AG04449 (cell line): ENCODE results near the gene NDE1.

Experiments
- CTCF ChIA-PET: fragments of 350-600 bp; formaldehyde crosslinking; extraction: SDS; loops from one replicate; lab custom pipeline; 2021; ENCODE audit warnings: antibody characterized with exemption; lab: Yijun Ruan, JAX
- POLR2A ChIA-PET: fragments of 400-600, 350-600 bp; formaldehyde crosslinking; extraction: SDS; loops from one replicate; lab custom pipeline; 2020; ENCODE audit warnings: antibody characterized with exemption, inconsistent platforms; lab: Yijun Ruan, JAX
- DNase-seq: peaks from one replicate; pipeline ENCODE4 v3.0.0-alpha.2; 2010; ENCODE audit warnings: low read depth, low spot score
- H3K4me3 ChIP-seq: 2 replicates; pipeline ENCODE4 v1.5.1; 2011; ENCODE audit warnings: low read depth, mild to moderate bottlenecking, control low read depth, low read length
- CTCF ChIP-seq: IDR thresholded peaks from one replicate; pipeline ENCODE4 v1.5.1; 2011; ENCODE audit warnings: mild to moderate bottlenecking, moderate library complexity, low read length, control low read depth, inconsistent platforms; ENCODE audit not compliant: insufficient read depth; ENCODE audit errors: missing control alignments

Gene NDE1

GRCh38 chr16:15735610-15736009 is 85.6 kb downstream of the NDE1 start:
- no peak for DNase-seq
- ChIA-PET POLR2A (interaction anchor here (0.6 kb wide), 1 partner anchor 53 kb away, joined by 3 read pairs; no protein-coding TSS in a partner anchor), CTCF (interaction anchor here (1.2 kb wide), 1 partner anchor 21 kb away, joined by 3 read pairs; no protein-coding TSS in a partner anchor)
- TF ChIP-seq CTCF: no peak
- no peak overlapping the region for H3K4me3 ChIP-seq

GRCh38 chr16:15736529-15736928 is 86.5 kb downstream of the NDE1 start:
- CTCF ChIA-PET: interaction anchor here (0.7 kb wide), 1 partner anchor 29 kb away, joined by 3 read pairs; no protein-coding TSS in a partner anchor

GRCh38 chr16:15737140-15737644 is 87.1 kb downstream of the NDE1 start:
- CTCF ChIA-PET: no interaction called here
- TF ChIP-seq CTCF: no peak
- no peak overlapping the region for H3K4me3 ChIP-seq
- no peak for DNase-seq
- POLR2A ChIA-PET: no interaction called here

More at GRCh38 chr16:15736529-15736928, 86.5 kb downstream of the NDE1 start:
- TF ChIP-seq CTCF: no peak
- no peak for DNase-seq
- POLR2A ChIA-PET: no interaction called here
- no peak overlapping the region for H3K4me3 ChIP-seq

- DNase-seq: no peak
- ChIA-PET POLR2A (no interaction called here), CTCF (interaction anchor here (0.7 to 1.4 kb wide), 2 partner anchors 11 to 86 kb away, joined by 3 to 4 read pairs; no protein-coding TSS in a partner anchor)
- no peak for TF ChIP-seq CTCF
- no peak overlapping the region for H3K4me3 ChIP-seq
Measured at GRCh38 chr16:15739464-15739863, 89.4 kb downstream of the NDE1 start.

- CTCF ChIA-PET: interaction anchor here (0.7 to 1.4 kb wide), 3 partner anchors 11 to 85 kb away, joined by 3 to 4 read pairs (median 3); no protein-coding TSS in a partner anchor
- H3K4me3 ChIP-seq: no peak overlapping the region
- TF ChIP-seq CTCF: no peak
- POLR2A ChIA-PET: no interaction called here
- DNase-seq: no peak
Measured at GRCh38 chr16:15739950-15740349, 89.9 kb downstream of the NDE1 start.

- ChIA-PET POLR2A (no interaction called here), CTCF (interaction anchor here (1.0 to 2.1 kb wide), 5 partner anchors 14 to 36 kb away, joined by 3 to 9 read pairs (median 4); no protein-coding TSS in a partner anchor)
- DNase-seq: no peak
- H3K4me3 ChIP-seq: no peak overlapping the region
- TF ChIP-seq CTCF: no peak
Measured at GRCh38 chr16:15741207-15741871, 91.3 kb downstream of the NDE1 start.
